ENCODE data around the gene RHBDD1.

RHBDD1 gene, protein sequence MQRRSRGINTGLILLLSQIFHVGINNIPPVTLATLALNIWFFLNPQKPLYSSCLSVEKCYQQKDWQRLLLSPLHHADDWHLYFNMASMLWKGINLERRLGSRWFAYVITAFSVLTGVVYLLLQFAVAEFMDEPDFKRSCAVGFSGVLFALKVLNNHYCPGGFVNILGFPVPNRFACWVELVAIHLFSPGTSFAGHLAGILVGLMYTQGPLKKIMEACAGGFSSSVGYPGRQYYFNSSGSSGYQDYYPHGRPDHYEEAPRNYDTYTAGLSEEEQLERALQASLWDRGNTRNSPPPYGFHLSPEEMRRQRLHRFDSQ

GRCh38 chr2:226835796-226836547, at the start of gene RHBDD1:
TSS of gene RHBDD1 (plus strand) at chr2:226836054. CDS start at chr2:226864694, 28,640 bp downstream.
- peak; percentile 92 to 94 for DNase-seq

GRCh38 chr2:226788064-226788463, 47.8 kb upstream of the RHBDD1 start:
- DNase-seq = no peak

GRCh38 chr2:226788881-226789490, 46.9 kb upstream of the RHBDD1 start:
- DNase-seq = no peak

GRCh38 chr2:226790011-226790410, 45.8 kb upstream of the RHBDD1 start:
- DNase-seq = no peak

DNA sequence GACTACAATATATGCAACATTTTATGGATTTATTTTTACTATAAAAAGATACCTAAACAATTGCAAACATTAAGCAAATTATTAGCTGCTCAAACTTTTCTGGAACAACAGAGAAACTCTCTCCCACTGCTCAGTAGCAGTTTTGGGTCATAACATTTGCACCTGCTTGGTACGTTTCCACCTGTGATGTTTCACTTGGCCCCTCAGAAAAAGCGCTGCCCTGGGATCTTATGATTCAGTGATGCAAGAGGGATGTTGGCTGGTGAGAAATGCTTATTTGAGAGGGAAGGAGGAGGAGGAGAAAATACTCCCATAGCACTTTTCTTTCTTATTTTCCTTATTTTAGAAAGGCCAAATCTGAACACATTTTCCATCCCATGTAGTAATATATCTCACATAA, 45.4 kb upstream of the RHBDD1 start:
- DNase-seq = no peak

DNA sequence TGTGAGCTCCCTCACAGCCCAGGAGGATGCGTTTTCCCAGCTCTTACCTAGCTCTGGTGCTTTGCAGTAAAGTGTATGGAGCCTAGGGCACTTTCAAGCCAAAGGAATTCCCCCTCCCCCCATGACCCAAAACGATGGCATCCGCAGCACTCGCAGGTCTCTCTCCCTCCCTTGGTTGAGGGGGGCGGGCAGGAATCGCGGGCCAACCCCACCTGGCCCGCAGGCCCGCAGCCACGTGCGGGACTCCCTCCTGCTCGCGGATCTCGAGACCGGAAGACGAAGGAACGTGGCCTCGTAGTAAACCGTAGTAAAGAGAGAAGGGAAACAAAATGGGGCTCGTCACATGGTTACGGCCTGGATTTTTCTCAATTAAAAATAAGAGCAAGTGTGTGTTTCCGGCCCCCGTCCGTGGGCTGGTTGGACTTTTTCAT, 44.8 kb upstream of the RHBDD1 start:
- peak; percentile 68 to 79 for DNase-seq

DNA sequence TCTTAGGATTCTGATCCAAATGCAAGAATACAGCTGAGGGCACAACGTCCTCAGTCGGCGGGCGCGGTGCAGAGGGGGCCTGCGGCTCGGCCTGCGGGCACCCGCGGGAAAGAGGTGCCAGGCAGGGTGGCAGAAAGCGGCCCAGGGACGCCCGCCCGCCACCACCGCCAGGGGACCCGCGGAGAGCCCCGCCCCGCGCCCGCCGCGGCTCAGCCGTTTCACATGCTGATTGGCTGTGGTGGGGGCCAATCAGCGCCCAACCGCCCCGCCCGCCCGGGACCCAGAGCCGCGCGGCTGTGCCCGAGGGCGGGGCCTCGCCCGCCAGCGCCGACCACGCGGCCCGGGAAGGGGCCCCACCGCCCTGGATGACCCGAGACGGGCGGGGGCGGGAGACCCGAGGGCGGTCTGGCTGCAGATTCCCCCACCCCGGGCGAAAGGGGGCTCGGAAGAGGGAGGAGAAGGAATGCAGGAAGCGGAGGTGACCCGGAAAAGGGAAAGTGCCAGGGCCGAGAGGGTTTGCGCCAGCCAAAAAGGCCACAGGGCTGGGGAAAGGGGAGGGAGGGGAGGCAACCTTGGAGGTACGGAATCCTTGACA, 44.3 kb upstream of the RHBDD1 start:
- DNase-seq = peak; percentile 91

DNA sequence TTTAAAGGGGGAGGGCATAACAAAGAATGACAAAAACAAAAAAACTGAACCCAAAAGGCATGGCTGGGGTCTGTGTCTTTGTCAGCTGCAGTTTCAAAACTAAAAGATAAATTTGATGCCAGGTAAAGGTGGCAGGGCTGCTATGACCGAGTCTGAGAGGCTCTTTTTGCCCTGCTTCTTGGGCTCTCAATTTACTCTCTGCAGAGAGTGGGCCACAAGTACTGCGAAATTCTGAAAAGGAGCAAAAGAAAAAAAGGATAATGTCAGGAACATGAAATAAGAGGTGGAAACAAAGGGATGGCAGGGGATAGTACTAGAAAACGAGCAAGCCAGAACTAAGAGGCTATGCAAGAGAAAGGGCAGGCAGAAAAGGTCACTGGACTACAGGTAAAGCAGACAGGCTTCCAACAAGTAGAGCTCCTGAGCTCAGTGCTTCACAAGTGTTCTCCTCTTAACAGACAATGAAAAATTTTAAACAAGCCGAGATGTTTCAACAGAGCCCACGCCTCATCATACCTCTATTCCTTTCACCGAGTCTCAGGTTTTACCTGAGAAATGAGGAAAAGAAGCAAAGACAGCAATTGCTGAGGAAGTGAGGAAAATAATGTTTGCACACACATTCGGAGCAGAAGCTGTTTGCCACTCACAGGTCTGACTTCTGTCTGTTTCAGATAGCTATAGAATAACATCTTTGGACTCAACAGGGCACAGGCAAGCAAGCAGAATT, 43.5 kb upstream of the RHBDD1 start:
- DNase-seq = no peak

GRCh38 chr2:226793646-226794045, 42.2 kb upstream of the RHBDD1 start:
- no peak for DNase-seq

- DNase-seq = no peak
Observed at GRCh38 chr2:226794196-226794661, 41.6 kb upstream of the RHBDD1 start.

DNA sequence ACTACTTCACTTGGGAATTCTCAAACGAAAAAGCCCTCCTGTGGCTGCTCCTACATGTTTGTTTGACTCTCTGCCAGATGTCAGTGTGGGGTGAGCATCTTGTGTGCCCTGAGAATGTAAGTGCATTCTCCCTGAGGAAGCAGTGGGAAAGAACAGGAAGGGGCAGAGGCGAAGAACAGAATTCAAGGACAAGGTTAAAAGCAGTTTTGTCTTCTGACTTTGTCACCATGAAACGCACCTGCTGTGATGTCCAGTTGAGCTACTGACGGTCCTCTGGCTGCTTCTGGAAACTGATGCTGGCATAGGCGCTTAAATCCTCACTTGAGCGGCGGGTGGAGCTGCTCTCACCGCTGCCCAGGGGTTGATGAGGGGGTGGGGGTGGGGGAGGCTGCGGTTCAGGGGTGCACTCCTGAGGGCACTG, 41.1 kb upstream of the RHBDD1 start:
- DNase-seq = no peak

GRCh38 chr2:226795281-226796011, 40.4 kb upstream of the RHBDD1 start:
- no peak for DNase-seq

DNA sequence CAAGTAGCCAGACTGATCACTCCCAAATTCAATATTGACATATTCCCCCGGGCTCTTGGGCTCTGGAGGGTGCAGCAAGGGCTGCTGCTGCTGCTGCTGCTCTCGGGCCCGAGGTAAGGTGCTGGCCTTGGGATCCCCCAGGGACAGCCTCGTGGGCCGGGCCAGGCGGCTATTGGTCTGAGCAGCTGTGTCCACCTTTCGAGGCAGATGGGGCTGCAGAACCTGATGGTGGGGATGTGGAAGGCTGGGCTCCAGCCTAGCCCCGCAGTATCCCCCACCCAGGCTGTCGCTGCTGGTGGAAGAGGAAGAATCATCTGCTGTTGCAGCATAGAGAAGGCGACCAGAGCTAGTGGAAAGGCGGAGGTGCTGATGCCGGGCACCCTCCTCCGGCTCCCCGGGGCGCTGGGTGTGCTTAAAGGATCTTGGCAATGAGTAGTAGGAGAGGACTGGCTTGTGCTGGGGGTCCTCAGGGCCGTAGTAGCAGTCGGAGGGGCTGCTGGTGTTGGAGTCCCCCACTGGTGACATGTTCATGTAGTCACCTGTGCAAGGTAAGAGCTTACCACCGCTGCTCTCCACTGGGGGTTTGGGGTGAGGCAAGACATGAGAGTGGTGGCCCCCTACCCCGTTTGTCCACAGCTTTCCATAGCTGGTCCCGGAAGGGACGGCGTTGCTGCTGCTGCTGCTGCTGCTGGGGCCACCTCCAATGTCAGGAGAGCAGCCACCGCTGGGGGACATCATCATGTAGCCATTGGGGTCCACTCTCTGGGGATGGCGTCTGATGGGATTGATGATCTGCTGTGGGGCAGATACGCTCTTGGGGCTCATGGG, 39.6 kb upstream of the RHBDD1 start:
- no peak for DNase-seq

- no peak for DNase-seq
Observed at GRCh38 chr2:226796840-226797288, 39.0 kb upstream of the RHBDD1 start.

- DNase-seq = no peak
Observed at GRCh38 chr2:226797289-226797988, 38.4 kb upstream of the RHBDD1 start.

- DNase-seq = no peak
Observed at GRCh38 chr2:226797989-226798421, 37.8 kb upstream of the RHBDD1 start.

DNA sequence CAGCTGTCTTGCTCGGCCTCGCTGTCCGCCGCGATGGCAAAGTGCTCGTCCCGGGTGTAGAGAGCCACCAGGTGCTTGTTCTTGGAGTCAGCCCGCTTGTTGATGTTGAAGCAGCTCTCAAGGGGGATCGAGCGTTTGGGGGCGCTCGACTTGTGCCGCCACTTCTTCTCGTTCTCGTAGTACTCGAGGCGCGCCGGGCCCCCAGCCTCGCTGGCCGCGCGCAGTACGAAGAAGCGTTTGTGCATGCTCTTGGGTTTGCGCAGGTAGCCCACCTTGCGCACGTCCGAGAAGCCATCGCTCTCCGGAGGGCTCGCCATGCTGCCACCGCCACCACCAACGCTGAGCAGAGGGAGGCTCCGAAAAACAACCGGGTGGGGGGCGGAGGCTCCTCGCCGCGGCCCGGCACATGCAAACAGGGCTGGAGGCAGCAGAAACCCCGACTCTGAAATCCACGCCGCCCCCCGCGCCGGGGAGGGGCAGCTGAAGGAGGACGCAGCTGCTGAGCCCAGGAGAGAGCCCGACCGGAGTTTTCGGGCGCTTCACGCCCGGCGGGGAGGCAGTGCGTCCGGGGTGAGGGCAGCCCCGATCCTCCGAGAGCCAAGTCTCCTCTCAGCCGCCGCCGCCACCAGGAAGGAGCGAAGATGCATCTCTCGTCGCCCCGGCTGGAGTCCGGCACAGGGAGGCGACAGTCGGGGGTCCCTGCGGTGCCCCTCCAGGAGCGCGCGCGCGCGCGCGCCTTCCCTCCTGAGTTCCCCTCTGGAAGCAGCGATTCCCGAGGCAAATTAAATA, 37.2 kb upstream of the RHBDD1 start:
- DNase-seq = peak; percentile 31 to 48

GRCh38 chr2:226799211-226799975, 36.5 kb upstream of the RHBDD1 start, which contains the start of gene IRS1:
TSS of gene IRS1 (minus strand) at chr2:226799820. CDS start at chr2:226798738, 1,082 bp downstream.
- DNase-seq = peak; percentile 57 to 64
